Measurements from ENCODE around the gene CEMIP.

DNA sequence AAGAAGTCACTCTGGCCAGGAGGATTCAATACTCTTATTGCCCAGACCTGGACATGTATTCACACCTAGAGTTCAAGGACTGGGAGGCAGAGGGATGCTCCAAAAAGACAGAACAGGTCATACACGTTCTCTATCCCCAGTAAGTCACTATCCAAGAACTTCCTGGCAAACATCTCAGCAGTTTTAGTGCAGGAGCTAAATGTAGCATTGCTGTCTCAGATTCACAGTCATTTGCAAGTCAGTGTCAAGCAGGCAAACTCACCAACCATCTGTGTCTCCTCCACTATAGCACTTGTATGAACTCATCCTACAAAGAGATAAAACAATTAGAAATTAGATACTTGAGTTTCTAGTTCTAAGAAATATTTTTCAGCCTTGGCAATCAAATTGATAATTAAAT, 45.7 kb upstream of the CEMIP start:
- TF ChIP-seq EZH2 (IDR thresholded peaks at IDR 0.05; ENCODE audit: low read length, unreplicated experiment) (no peak), EZH2phosphoT487 (IDR thresholded peaks at IDR 0.05; ENCODE audit: borderline replicate concordance, low read length) (no peak)
- TF ChIP-seq, protein P1, sequence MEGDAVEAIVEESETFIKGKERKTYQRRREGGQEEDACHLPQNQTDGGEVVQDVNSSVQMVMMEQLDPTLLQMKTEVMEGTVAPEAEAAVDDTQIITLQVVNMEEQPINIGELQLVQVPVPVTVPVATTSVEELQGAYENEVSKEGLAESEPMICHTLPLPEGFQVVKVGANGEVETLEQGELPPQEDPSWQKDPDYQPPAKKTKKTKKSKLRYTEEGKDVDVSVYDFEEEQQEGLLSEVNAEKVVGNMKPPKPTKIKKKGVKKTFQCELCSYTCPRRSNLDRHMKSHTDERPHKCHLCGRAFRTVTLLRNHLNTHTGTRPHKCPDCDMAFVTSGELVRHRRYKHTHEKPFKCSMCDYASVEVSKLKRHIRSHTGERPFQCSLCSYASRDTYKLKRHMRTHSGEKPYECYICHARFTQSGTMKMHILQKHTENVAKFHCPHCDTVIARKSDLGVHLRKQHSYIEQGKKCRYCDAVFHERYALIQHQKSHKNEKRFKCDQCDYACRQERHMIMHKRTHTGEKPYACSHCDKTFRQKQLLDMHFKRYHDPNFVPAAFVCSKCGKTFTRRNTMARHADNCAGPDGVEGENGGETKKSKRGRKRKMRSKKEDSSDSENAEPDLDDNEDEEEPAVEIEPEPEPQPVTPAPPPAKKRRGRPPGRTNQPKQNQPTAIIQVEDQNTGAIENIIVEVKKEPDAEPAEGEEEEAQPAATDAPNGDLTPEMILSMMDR (conservative IDR thresholded peaks at IDR 0.05; ENCODE audit: low read depth, low read length), result no peak

All from PC-3 (cell line).